SU-DHL-6 (cell line): Measurements from ENCODE around the gene SRCAP.
A peak's percentile ranks its signal among the peaks of the same experiment; 100 is the strongest.

ENCODE experiments used
- H2AFZ ChIP-seq: fragments of 200-600 bp; sonication (generic); 2 replicates; pipeline ENCODE4 v1.6.1; 2014; ENCODE audit warnings: low read depth, mild to moderate bottlenecking, moderate library complexity, mixed read lengths, antibody characterized with exemption, low read length; ENCODE audit not compliant: severe bottlenecking
- H3F3A ChIP-seq: fragments of 200-600 bp; shearing (Covaris generic); 2 replicates; pipeline ENCODE4 v1.6.0; 2016; ENCODE audit warnings: antibody characterized with exemption, mild to moderate bottlenecking; ENCODE audit not compliant: insufficient read depth
- H3K27ac ChIP-seq: fragments of 200-600 bp; sonication (generic); 2 replicates; pipeline ENCODE4 v1.5.1; 2016; ENCODE audit warnings: low read depth, mild to moderate bottlenecking, low read length, moderate library complexity, mixed read lengths
- H3K27me3 ChIP-seq: fragments of 200-600 bp; sonication (generic), shearing (Covaris generic); 2 replicates; pipeline ENCODE4 v1.6.0; 2014; ENCODE audit warnings: mild to moderate bottlenecking, low read length
- H3K36me3 ChIP-seq: fragments of 200-600 bp; sonication (generic); 2 replicates; pipeline ENCODE4 v1.6.1; 2014; ENCODE audit warnings: mild to moderate bottlenecking, low read length, mixed read lengths
- H3K4me2 ChIP-seq: fragments of 300-600, 200-600 bp; shearing (Covaris generic), sonication (generic); 2 replicates; pipeline ENCODE4 v1.6.0; 2014; ENCODE audit warnings: low read length, low read depth, mild to moderate bottlenecking; ENCODE audit not compliant: poor library complexity, severe bottlenecking
- H3K4me3 ChIP-seq: fragments of 200-600 bp; sonication (generic); 2 replicates; pipeline ENCODE4 v1.5.1; 2014; ENCODE audit warnings: antibody characterized with exemption, low read length, mild to moderate bottlenecking, mixed read lengths; ENCODE audit not compliant: insufficient read depth, poor library complexity, severe bottlenecking
- H3K79me2 ChIP-seq: fragments of 200-600 bp; sonication (generic); 2 replicates; pipeline ENCODE4 v1.6.1; 2014; ENCODE audit warnings: mild to moderate bottlenecking, low read length, moderate library complexity; ENCODE audit not compliant: insufficient read depth
- H3K9ac ChIP-seq: fragments of 200-600 bp; sonication (generic); 2 replicates; pipeline ENCODE4 v1.7.0; 2014; ENCODE audit warnings: mild to moderate bottlenecking, low read length
- H3K9me2 ChIP-seq: fragments of 200-600 bp; sonication (generic); replicated peaks from 2 replicates; pipeline ENCODE4 v1.6.1; 2014; ENCODE audit warnings: low read length; ENCODE audit not compliant: insufficient read depth
- H3K9me3 ChIP-seq: fragments of 200-600 bp; sonication (generic); 2 replicates; pipeline ENCODE4 v1.6.1; 2014; ENCODE audit warnings: low read length, mixed read lengths; ENCODE audit not compliant: insufficient read depth
- H4K20me1 ChIP-seq: fragments of 200-600 bp; sonication (generic); 2 replicates; pipeline ENCODE4 v1.6.1; 2014; ENCODE audit warnings: low read depth, mild to moderate bottlenecking, antibody characterized with exemption, low read length, moderate library complexity, mixed read lengths
- EZH2phosphoT487 ChIP-seq: fragments of 200-600 bp; sonication (generic), shearing (Covaris generic); conservative IDR thresholded peaks from 2 replicates; pipeline ENCODE4 v1.6.1; 2018; ENCODE audit warnings: mild to moderate bottlenecking, antibody characterized with exemption, low read length, moderate library complexity, mixed read lengths
- TF ChIP-seq, protein P1 (sequence below): fragments of 200-600 bp; sonication (generic); IDR thresholded peaks from one replicate; pipeline ENCODE4 v1.5.1; 2017; ENCODE audit warnings: antibody characterized with exemption, mild to moderate bottlenecking, low read length, moderate library complexity; ENCODE audit not compliant: insufficient read depth, poor library complexity, severe bottlenecking

The SRCAP gene

GRCh38 chr16:30698816-30699614, at the start of gene SRCAP:
Gene SRCAP, plus strand, starts transcription at chr16:30699171. Its CDS starts 1,654 bp downstream, at chr16:30700825.
- TF ChIP-seq EZH2phosphoT487, result no peak
- TF ChIP-seq, protein P1, sequence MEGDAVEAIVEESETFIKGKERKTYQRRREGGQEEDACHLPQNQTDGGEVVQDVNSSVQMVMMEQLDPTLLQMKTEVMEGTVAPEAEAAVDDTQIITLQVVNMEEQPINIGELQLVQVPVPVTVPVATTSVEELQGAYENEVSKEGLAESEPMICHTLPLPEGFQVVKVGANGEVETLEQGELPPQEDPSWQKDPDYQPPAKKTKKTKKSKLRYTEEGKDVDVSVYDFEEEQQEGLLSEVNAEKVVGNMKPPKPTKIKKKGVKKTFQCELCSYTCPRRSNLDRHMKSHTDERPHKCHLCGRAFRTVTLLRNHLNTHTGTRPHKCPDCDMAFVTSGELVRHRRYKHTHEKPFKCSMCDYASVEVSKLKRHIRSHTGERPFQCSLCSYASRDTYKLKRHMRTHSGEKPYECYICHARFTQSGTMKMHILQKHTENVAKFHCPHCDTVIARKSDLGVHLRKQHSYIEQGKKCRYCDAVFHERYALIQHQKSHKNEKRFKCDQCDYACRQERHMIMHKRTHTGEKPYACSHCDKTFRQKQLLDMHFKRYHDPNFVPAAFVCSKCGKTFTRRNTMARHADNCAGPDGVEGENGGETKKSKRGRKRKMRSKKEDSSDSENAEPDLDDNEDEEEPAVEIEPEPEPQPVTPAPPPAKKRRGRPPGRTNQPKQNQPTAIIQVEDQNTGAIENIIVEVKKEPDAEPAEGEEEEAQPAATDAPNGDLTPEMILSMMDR, result no peak
- peak within 1 kb of the TSS; percentile 87 for H3K4me3 ChIP-seq

GRCh38 chr16:30649725-30650368, 49.1 kb upstream of the SRCAP start:
- TF ChIP-seq, protein P1, result no peak
- no peak for TF ChIP-seq EZH2phosphoT487
- Histone ChIP-seq H3F3A (peaks cover 11% of the 10 kb centered on the region; the same call in 1 of the 2 replicates), H3K9me3 (no peaks in the 10 kb centered on the region), H3K4me2 (peak overlapping the region; percentile 1), H2AFZ (peak overlapping the region; percentile 21), H3K36me3 (no peaks in the 10 kb centered on the region), H4K20me1 (no peaks in the 10 kb centered on the region), H3K27ac (no peak overlapping the region), H3K9ac (no peak overlapping the region), H3K79me2 (0 out of 2 replicates have a peak, but pooled peaks cover 4% of the 10 kb centered on the region), H3K27me3 (no peaks in the 10 kb centered on the region), H3K9me2 (no peaks in the 10 kb centered on the region), H3K4me3 (no peak overlapping the region)

More at GRCh38 chr16:30698816-30699614, at the start of gene SRCAP:
- no peaks in the 10 kb centered on the region for H4K20me1 ChIP-seq
- H3F3A ChIP-seq, result peaks cover 9% of the 10 kb centered on the region; the same call in 1 of the 2 replicates
- peak within 1 kb of the TSS; percentile 74 for H2AFZ ChIP-seq
- H3K4me2 ChIP-seq, result peak within 1 kb of the TSS; percentile 83
- H3K9ac ChIP-seq, result peak within 1 kb of the TSS; percentile 100
- H3K9me3 ChIP-seq, result no peaks in the 10 kb centered on the region
- peak within 1 kb of the TSS; percentile 95 for H3K27ac ChIP-seq
- peaks cover 22% of the 10 kb centered on the region for H3K36me3 ChIP-seq
- H3K79me2 ChIP-seq, result peaks cover 33% of the 10 kb centered on the region
- no peaks in the 10 kb centered on the region for H3K27me3 ChIP-seq
- H3K9me2 ChIP-seq, result no peaks in the 10 kb centered on the region

GRCh38 chr16:30650369-30651123, 48.4 kb upstream of the SRCAP start, which contains the start of gene PRR14:
Gene PRR14, plus strand, starts transcription at chr16:30650960. Its CDS starts 686 bp downstream, at chr16:30651646.
- no peaks in the 10 kb centered on the region for H3K36me3 ChIP-seq
- no peak for TF ChIP-seq EZH2phosphoT487
- TF ChIP-seq, protein P1, result no peak
- H3K9ac ChIP-seq, result peak within 1 kb of the TSS; percentile 96
- no peaks in the 10 kb centered on the region for H4K20me1 ChIP-seq
- no peaks in the 10 kb centered on the region for H3K9me2 ChIP-seq
- no peaks in the 10 kb centered on the region for H3K9me3 ChIP-seq
- H3K4me2 ChIP-seq, result peak within 1 kb of the TSS; percentile 79
- H3K79me2 ChIP-seq, result 0 out of 2 replicates have a peak, but pooled peaks cover 4% of the 10 kb centered on the region
- peak within 1 kb of the TSS; percentile 83 for H3K27ac ChIP-seq
- no peaks in the 10 kb centered on the region for H3K27me3 ChIP-seq
- peak within 1 kb of the TSS; percentile 94 for H3K4me3 ChIP-seq
- H3F3A ChIP-seq, result peaks cover 11% of the 10 kb centered on the region; the same call in 1 of the 2 replicates
- H2AFZ ChIP-seq, result peak within 1 kb of the TSS; percentile 55
